ENCODE measurements around the gene AFG1L.
"Not testable (repeated sequence)": the region's sequence is repeated elsewhere in the genome, so short reads cannot be mapped to it uniquely, and the experiment has no call there.

The AFG1L gene

DNA sequence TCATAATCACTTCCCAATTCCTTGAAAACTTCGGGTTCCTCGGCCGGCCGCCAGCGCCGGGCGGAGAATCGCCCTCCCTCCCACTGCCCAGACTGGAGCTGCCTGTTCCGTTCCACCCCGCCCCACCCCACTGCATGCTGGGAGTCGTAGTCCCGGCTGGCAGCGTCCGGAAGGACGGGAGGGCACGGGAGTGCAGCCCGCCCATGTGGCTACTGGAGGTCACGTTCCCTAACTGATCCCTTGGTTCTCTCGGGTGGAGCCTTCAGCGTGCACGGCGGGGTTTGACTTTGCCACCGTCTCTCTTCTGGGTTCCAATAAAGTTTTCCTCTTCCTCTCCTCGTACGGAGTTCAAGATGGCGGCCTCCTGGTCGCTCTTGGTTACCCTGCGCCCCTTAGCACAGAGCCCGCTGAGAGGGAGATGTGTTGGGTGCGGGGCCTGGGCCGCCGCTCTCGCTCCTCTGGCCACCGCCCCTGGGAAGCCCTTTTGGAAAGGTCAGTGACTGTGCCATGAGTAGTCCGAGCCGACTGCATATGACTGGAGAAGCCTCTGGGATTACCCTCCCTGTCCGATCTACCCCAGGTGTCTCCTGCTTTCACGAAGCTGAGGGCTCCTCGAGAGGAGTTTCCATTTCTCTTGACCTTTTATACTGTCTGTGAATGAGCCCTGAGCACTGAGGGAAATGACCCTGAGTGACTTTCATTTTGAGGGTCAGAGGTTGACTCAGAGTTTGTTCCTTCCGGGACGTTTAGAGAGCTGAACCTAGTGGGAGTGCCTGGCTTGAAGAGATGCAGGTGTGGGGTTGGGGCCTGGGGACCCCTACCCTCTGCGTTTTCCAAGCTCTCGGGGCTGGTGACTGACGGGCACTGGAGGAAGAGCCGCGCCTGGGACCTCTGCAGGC lies at the start of gene AFG1L:
AFG1L (plus strand) TSS at position 328 of the 899 bp plus-strand sequence; CDS start at position 354, 26 bp downstream.
- peak; percentile 82 for DNase-seq (ENCODE audit: low read depth)

GRCh38 chr6:108245095-108245494 lies 49.8 kb upstream of the AFG1L start:
- not testable (repeated sequence) for DNase-seq (ENCODE audit: low read depth)

- no peak for DNase-seq (ENCODE audit: low read depth)
Measured at GRCh38 chr6:108247965-108248536, 46.8 kb upstream of the AFG1L start.

GRCh38 chr6:108250240-108250866 lies 44.5 kb upstream of the AFG1L start:
- no peak for DNase-seq (ENCODE audit: low read depth)

DNA sequence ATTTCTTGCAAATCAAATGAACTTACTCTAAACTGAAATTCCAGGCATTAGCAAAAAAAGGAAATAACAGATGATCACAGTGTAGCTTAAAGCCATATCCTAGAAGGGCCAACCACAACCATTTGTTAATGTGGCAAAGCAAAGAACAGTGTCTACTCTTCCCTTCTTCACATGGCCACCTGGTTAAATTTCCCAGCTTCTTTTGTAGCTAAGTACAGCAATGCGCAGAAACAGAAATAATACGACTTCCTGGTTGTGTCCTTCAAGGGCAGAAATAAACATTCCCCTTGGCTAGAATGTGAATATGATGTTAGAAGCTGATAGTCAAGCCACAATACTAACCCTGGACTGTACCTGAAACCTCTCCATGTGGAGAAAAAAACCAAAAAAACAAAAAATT lies 43.6 kb upstream of the AFG1L start:
- DNase-seq (ENCODE audit: low read depth), result no peak

DNA sequence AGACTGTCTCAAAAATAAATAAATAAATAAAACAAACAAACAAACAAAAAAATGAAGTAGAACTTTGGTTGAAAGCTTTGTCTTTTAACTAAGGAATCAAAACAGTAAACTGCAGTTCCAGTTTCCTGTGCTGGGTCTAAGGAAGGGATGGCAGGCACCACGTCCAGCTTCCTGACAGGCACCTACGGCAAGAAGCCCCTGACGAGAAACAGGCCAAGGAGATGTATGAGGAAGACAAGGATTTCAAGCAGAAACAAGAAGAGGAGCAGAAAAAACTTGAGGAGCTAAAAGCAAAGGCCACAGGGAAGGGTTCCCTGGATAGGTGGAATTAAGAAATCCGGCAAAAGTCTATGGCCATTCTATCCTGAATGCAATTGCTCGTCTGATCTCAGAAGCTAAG lies 42.8 kb upstream of the AFG1L start:
- no peak for DNase-seq (ENCODE audit: low read depth)

DNA sequence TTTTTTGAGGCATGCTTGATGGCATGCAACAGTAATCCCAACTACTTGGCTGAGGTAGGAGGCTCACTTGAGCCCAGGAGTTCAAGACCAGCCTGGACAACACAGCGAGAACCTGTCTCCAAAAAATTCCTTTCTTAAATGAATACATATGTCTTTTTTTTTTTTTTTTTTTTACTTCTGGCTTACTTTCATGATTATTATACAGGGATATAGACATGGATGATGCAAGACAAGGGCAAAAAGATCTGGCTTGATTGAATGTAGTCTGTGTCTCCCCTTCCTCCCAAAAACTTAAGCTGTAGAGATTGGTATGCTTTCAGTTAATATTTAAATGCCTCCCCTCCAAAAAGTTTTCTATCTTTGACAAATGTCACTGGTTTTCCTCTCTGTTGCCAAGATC lies 41.6 kb upstream of the AFG1L start:
- DNase-seq (ENCODE audit: low read depth), result no peak

- DNase-seq (ENCODE audit: low read depth), result no peak
Measured at GRCh38 chr6:108254433-108255410, 40.1 kb upstream of the AFG1L start.

- DNase-seq (ENCODE audit: low read depth), result no peak
Measured at GRCh38 chr6:108260126-108260808, 34.6 kb upstream of the AFG1L start.

DNA sequence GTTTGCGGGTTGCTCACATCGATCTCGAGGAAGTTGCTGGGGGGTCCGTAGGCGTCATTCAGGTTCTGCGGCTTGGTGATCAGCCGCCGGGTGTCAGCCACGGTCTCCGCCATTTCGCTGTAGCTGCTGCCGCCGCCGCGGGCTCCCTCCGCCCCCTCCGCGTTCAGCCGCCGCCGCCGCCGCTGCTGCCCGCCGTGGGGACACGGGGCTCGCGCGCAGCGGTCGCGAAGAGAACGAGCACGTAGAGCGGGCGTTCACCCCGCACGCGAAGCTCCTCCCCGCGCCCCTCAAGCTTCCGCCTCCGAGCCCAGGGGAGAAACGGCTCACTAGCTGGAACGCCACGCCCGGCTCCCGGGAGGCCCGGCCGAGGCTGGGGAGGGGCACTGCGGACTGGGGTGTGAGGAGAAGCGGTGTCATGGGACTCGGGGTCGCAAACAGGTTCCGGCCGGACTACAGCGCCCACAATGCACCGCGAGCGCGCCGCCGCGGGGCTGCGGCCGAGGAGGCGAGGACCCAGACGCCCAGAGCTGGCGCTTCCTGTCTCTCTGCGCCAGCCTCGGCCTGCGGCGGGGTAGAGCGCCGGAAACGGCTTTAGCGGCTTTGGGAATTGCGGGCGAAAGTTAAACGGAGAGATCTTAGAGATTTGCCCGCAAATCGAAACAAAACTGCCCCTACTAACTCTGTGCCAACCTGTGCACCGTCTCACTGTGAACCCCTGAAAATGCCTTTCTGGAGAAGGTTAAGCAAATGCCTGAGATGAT lies 33.9 kb upstream of the AFG1L start, which contains the start of gene SNX3:
SNX3 (minus strand) TSS at position 232 of the 761 bp plus-strand sequence; CDS start at position 113, 119 bp downstream.
- DNase-seq (ENCODE audit: low read depth), result peak; percentile 94

DNA sequence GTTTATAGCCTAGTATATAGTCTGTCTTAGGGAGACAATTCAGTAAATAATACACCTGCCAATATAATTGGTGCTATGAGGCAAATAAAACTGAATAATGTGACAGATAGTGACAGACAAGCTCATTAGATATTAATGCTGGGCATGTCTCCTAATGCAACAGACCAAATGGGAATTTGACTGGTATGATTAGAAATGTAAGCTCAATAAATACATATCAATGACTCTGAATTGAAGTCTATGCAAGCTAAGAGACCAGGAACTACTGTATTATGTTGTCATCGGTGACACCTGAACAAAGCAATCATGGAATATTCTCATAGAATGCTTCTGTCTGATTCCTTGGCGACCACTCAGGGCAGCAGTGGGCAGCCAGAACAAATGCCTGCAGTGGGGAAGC lies 31.5 kb upstream of the AFG1L start:
- DNase-seq (ENCODE audit: low read depth), result no peak

DNA sequence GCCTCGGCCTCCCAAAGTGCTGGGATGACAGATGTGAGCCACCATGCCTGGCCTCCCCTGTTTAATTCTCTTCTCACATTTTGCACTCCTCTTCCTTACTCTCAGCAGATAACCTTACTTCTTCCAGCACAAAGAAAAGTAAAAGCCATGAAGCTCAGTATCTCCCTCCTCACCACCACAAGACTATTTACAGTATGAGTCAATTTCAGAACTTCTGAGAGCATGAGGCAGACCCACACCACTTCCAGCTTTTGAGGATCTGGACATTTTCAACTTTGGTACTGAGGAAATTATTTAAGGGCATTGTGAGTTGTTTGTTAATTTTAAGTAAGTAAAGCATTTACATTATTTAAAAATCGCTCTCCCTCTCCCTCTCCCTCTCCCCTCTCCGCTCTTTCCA lies 26.0 kb upstream of the AFG1L start:
- DNase-seq (ENCODE audit: low read depth), result no peak

- DNase-seq (ENCODE audit: low read depth), result not testable (repeated sequence)
Measured at GRCh38 chr6:108269955-108270354, 24.9 kb upstream of the AFG1L start.

DNA sequence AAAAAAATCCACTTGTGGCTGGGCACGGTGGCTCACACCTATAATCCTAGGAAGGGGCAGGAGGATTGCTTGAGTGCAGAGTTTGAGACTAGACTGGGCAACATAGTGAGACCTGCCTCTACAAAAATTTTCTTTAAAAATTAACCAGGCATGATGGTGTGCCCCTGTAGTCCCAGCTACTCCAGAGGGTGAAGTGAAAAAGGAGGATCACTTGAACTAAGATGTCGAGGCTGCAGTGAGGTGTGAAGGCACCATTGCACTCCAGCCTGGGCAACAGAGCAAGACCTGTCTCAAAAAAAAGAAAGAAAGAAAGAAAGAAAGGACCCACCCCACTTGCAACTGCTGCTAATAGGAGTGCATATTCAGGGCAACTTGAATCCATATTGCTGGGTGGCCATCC lies 20.3 kb upstream of the AFG1L start:
- DNase-seq (ENCODE audit: low read depth), result no peak

DNA sequence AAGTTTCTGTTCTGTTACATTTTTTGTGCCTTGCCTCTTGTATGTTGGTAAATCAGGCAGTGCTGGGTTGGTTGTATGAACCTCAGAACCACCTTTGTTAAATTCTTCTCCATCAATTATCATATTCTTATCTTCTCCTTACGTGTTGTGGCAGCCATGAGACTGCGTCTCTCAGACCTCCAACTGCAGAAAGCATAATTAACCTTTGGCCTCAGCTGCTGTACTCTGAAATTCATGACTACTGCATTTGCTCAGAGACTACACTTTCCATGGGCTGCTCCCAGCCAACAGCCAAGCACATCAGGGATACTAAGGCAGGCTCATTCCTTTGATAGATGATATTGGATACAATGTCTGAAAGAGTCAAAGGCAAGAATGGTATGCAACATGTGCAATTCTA lies 18.9 kb upstream of the AFG1L start:
- no peak for DNase-seq (ENCODE audit: low read depth)

DNA sequence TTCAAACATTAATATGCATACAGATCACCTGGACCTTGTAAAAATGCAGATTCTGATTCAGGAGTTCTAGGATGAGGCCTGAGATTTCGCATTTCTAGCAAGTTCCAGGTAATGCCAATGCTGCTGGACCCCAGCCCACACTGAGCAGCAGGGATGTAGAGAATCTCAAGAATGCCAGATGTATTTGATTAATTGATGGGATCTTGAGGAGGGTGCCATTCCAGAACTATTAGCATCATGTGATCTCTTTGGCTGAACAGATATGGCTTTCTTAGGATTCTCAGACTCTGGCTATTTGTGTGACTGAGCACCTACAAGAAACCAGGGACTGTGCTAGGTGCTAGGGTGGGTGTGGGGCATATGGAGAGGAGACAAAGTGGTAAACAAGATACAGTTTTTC lies 17.6 kb upstream of the AFG1L start:
- DNase-seq (ENCODE audit: low read depth), result no peak

DNA sequence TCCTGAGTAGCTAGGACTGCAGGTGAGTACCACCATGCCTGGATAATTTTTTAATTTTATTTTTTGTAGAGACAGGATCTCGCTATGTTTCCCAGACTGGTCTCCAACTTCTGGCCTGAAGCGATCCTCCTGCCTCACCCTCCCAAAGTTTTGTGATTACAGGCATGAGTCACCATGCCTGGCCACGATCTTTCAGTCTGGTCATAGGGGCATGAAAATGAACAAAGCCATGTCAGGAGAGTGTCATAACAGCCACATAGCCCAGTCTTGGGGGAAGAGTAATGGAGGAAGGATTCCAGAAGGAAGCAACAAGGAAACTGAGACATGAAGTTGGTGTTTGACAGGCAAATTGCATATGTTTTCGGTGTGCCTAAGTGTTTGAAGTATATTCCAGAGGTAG lies 17.0 kb upstream of the AFG1L start:
- no peak for DNase-seq (ENCODE audit: low read depth)

DNA sequence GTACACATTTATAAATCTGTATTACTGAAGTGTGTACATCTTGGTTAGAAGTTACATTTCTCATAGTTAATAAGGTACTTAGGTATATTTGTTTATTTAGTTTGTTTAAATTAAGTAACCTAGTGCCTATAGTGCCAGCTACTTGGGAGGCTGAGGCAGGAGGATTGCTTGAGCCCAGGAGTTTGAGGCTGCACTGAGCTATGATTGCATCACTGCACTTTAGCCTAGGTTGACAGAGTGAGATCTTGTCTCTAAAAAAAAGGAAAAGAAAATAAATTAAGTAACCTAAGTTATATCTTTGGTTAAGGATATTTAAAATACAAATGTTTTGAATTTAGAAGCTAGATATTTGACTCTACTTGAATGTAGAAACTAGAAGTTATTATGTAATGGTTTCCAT lies 9.5 kb upstream of the AFG1L start:
- no peak for DNase-seq (ENCODE audit: low read depth)

DNA sequence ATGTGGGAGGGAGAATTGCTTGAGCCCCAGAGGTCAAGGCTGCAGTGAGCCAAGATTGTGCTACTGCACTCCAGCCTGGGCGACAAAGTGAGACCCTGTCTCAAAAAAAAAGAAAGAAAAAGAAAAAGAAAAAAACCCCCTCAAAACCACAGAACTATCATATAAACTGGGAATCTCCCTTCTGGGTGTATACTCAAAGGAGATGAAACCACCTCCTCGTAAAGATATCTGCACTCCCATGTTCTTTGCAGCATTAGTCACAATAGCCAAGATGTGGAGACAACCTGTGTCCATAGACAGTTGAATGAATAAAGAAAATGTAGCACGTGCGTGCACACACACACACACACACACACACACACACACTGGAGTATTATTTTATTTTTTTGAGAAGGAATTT lies 8.5 kb upstream of the AFG1L start:
- no peak for DNase-seq (ENCODE audit: low read depth)

DNA sequence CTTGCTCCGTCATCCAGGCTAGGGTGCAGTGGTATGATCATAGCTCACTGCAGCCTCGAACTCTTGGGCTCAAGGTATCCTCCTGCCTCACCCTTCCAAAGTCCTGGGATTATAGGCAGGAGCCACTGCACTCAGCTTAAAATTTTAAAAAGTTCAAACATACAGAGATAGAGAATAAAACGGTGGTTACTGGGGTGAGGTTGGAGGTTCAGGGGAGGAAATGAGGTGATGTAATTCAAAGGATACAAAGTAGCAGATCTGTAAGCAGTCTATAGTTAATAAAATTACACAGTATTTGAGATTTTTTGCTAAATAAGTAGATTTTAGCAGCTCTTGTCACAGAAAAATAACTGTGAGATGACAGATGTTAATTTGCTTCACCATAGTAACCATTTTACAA lies 7.5 kb upstream of the AFG1L start:
- DNase-seq (ENCODE audit: low read depth), result no peak

All from fibroblast of the conjunctiva (primary cell).